NCI-H748 treated with DMSO at 0.1 percent for 48 hours (cell line): ENCODE results near the gene FOXK1.
"Not testable (repeated sequence)": the region's sequence is repeated elsewhere in the genome, so short reads cannot be mapped to it uniquely, and the experiment has no call there.

ENCODE experiments used
- DNase-seq: peaks from one replicate; lab custom pipeline; 2025; lab: John Stamatoyannopoulos, UW

Gene FOXK1

DNA sequence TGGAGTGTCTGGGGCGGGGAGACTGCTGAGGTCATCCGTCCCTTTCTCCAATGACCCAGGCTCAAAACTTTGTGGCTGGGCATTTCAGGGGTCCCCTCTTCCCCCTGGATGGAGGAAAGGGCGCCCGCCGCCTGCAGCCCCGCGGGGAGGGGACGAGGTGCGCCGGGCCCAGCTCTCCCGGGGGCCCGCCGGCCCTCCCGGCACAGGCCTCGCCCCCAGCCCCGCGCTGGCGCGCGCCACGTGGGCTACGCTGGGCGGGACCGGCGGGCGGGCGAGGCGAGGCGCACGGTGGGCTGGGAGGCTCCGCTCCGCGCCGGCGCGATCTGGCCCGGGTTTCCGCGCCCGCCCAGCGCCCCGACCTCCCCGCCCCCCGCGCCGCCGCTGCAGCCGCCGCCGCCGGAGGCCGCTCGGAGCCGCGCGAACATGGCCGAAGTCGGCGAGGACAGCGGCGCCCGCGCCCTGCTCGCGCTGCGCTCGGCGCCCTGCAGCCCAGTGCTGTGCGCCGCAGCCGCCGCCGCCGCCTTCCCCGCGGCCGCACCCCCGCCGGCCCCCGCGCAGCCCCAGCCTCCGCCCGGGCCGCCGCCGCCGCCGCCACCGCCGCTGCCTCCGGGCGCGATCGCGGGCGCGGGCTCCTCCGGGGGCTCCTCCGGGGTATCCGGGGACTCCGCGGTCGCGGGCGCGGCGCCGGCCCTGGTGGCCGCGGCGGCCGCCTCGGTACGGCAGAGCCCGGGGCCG is at the start of gene FOXK1:
Gene FOXK1 (plus strand): TSS at position 410 of the 735 bp plus-strand sequence. CDS start 14 bp downstream, at position 424.
- DNase-seq, result peak; percentile 24

GRCh38 chr7:4633012-4633411 is 49.1 kb upstream of the FOXK1 start:
- DNase-seq, result no peak

GRCh38 chr7:4634166-4634565 is 47.9 kb upstream of the FOXK1 start:
- no peak for DNase-seq

- DNase-seq, result no peak
Measured at GRCh38 chr7:4638781-4639575, 43.1 kb upstream of the FOXK1 start.

DNA sequence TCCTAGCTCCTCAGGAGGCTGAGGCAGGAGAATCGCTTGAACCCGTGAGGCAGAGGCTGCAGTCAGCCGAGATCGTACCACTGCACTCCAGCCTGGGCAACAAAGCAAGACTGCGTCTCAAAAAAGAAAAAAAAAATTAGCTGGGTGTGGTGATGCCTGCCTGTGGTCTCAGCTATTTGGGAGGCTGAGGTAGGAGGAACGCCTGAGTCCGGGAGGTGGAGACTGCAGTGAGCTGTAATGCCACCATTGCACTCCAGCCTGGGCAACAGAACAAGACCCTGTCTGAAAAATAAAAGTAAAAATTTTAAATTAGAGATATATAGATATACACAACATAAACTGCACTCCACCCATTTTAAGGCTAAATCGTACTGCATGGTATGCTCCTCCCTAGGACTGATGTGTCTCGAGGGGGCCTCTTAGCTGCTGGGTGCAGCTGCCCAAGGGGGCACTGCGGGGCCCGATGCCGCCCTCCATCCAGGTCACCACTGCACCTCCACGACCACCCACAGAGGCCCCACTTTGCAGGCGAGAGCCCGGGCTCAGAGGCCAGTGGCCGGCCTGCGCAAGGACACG is 40.9 kb upstream of the FOXK1 start:
- DNase-seq, result no peak

DNA sequence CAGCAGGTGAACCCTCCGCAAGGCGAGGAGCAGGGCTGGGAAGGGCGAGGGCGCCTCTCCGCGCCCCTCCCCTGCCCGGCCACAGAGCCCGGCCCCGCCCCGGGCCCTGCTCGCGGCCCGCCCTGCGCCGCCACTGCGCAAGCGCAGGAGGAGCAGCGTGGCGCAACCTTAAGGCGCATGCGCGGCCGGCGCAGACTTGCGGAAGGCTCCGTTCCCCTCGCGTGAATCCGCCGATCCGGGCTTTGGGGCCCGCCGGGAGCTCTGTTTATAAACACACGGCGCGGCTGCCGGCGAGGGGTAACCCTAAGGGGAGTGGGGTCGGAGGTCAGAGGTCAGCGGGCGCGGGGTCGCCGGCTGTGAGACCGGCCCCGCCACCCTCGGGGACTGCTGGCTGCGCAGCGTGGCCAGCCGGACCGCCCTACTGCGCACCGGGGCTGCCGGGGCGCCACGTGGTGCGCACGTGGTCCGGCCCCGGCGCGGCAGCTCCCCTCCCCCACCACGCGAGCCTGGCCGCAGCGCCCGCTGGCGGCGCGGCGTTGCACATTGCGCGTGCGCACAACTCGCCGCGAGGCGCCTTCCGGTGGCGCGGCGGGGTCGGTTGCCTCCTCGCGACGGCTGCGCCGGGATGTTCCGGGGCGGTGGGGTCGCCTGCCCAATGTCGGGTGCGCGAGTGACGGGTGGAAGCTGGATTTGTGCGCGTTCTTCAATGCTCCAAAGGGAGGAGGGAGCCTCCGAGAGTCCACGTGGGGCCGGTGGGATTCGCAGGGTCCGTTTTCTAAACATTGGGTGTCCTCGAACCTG is 40.2 kb upstream of the FOXK1 start:
- peak; percentile 49 for DNase-seq

GRCh38 chr7:4642468-4643203 is 39.5 kb upstream of the FOXK1 start:
- no peak for DNase-seq

GRCh38 chr7:4643204-4643471 is 39.0 kb upstream of the FOXK1 start:
- not testable (repeated sequence) for DNase-seq

DNA sequence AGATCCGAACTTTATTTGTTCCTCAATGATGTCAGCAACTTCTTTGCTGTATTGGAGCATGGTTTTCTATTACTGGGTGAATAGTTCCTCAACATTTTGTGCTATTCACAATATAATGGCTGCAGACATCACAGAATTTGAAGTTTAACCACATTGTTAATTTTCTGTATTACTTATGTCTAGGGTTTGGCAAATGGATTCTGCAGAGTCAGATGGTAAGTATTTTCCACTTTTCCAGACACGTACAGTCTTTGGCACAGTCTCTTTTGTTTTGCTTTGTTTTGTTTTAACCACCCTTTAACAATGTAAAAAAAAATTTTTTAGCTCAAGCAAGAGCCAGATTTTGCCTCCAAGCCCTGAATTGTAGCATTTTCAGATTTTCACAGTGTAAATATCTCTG is 36.8 kb upstream of the FOXK1 start:
- no peak for DNase-seq

- DNase-seq, result no peak
Measured at GRCh38 chr7:4648111-4648510, 34.0 kb upstream of the FOXK1 start.

DNA sequence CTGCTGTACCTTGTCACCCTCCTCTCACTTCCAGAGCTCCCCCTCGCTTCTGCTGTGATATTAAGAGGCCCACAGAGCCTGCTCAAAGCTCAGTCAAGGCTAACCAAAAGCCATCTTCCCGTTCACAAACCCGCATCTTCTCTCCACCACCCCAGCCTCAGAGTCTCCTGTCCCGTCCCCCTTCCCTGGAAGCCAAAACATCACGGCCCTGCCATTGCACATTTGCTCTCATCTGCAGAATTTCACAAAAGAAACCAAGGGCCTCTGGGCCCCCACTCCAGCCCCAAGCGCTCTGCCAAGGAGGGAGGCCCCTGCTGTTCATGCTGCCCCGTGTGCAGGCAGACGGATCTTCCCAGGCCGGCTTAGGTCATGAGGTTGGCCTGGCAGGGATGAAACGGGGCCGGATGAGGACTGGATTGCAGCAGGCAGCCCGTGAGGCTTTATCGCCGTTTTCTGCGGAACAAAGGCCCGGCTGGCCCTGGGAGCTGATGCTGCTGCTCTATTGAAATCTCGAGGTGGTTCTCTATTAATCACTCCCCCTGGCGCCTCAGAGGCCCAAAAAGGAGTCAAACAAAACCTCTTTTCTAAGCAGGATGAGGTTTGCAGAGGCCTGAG is 31.6 kb upstream of the FOXK1 start:
- no peak for DNase-seq

DNA sequence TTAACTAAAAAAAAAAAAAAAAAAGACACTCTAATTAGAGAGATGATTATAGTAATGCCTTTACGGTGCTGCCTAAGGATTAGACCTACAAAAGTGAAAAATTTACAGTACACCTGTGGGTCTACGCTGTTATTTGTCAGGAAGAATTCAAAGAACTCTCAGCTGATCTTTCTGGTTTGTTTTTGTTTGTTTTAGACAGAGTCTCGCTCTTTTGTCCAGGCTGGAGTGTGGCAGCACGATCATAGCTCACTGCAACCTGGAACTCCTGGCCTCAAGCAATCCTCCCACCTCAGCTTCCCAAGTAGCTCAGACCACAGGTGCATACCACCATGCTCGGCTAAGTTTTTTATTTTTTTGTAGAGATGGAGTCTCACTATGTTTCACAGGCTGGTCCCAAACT is 28.3 kb upstream of the FOXK1 start:
- DNase-seq, result no peak

DNA sequence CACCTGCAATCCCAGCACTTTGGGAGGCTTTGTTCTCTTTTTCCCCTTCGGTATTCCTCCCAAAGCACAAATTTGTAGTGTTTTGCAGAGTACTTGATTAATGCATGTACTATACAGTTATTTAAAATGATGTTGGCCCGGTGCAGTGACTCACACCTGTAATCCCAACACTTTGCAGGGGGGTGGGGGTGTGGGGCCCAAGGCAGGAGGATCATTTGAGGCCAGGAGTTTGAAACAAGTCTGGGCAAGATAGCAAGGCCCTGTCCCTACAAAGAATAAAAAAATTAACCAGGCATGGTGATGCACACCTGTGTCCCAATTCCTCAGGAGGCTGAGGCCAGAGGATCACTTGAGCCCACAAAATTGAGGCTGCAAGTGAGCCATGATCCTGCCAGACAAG is 26.8 kb upstream of the FOXK1 start:
- DNase-seq, result no peak

GRCh38 chr7:4655896-4656295 is 26.2 kb upstream of the FOXK1 start:
- DNase-seq, result no peak

DNA sequence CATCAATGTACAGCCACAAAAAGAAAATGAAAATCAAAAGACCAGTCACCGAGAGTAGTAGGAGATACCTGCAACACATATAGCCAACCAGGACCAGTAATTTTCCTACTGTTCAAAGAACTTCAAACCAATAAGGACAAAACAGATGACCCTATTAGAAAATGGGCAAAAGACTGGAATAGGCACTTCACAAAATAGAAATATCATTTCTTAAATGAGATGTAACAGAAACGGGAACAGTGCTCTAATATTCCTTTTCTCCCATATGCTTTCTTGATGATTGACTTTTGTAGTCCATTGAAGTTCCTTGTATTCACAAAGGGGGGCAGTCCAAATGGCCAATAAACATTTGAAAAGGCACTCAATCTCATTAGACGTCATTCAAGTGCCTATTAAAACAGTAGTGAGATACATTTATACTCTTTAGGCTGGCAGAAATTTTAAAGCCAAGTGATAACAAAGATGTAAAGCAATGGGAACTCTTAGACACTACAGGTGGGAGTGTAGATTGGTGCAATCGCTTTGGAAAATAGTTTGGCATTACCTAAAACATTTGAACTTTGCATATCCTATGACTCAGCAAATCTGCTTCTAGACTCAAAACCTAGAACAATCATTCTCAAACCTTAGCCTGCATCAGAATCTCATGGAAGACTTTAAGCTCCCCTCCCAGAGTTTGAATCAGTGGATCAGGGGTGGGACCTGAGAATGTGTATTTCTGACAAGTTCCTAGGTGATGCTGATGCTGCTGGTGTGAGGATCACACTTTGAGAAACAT is 24.3 kb upstream of the FOXK1 start:
- no peak for DNase-seq

DNA sequence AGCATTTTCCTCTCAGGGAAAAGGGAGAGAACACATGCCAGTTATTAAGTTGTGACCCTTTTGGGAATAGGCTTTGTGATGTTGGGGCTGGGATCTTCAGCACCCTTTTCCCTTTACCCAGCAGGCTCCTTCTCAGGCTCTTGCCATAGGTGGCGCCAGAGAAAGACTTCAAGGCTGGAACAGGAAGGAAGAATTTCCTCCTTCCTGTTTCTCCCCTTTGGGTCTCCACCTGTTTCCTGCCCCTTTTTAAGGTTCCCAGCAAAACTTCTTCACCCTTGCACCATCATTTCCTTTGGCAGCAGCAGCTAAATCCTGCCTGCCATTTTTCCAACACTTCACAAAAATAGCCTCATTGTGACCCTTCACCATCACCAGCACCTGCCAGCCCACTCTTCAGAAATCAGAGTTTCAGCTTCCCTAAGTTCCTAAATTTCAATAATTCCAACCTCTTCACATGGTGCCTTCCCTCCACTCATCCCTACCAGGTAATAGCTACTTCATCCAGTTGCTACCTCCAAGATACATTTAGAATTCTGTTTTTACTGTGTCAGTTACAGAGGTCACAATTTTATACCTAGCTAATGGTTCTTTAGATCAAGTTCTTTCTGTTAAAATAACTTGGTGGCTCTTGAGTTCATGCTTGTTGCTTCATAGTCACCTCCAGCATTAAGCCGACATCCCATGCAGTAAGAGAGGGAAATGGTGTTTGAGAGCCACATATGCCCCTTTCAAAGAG is 22.4 kb upstream of the FOXK1 start:
- no peak for DNase-seq

DNA sequence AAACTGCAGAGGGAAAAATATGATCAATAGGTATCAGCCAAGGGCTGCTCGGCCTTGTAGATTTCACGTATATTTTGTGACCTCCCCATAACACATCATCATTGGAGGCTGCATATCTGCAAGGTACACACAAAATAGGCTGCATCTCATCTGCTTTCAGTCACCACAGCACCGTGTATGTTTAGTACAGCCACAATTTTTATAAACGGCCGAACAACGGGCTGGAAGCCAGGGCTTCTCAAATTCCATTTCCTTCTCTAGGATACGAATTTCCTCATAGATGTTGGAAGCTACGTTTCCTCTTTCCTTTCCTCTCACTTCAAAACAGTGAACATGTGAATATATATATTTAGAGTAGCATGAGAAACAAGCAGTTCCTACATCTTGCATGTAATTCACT is 20.2 kb upstream of the FOXK1 start:
- DNase-seq, result no peak

GRCh38 chr7:4663239-4664018 is 18.7 kb upstream of the FOXK1 start:
- DNase-seq, result no peak

GRCh38 chr7:4665661-4666060 is 16.4 kb upstream of the FOXK1 start:
- no peak for DNase-seq
